Measurements from ENCODE around the gene DGUOK.

DNA sequence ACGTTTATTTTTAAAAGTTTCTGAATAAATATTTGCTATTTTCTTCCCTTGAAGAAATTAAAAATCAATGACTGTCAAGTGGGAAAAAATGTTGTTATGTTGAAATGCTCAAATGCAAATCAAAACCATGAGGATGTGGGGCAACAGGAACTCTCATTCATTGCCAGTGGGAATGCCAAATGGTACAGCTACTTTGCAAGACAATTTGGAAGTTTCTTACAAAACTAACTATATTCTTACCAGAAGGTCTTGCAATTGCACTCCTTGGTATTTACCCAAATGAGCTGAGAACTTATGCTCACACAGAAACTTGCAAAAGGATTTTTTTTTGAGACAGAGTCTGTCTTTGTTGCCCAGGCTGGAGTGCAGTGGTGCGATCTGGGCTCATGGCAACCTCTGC, 41.3 kb upstream of the DGUOK start:
- TF ChIP-seq POLR2A (IDR thresholded peaks at IDR 0.05) (no peak), CTCF (IDR thresholded peaks at IDR 0.05) (no peak), POLR2AphosphoS5 (IDR thresholded peaks at IDR 0.05; ENCODE audit: insufficient read depth in 1 of 2, low read depth in 1 of 2) (no peak)
